Mononuclear cell (primary cell): ENCODE measurements around the gene VIPR2. TPM values are rescaled to one million over a fixed set of nuclear protein-coding genes. Genes with fewer than 3 reads are reported as not detected.
"Not testable (repeated sequence)": the region's sequence is repeated elsewhere in the genome, so short reads cannot be mapped to it uniquely, and the experiment has no call there.

Experiments
- H3K27me3 ChIP-seq: 2 replicates; pipeline ENCODE4 v1.6.0; 2011; ENCODE audit warnings: low read length, control low read depth; ENCODE audit not compliant: insufficient read depth
- H3K4me1 ChIP-seq: 2 replicates; pipeline ENCODE4 v1.5.1; 2011; ENCODE audit warnings: mild to moderate bottlenecking, low read length, control low read depth; ENCODE audit not compliant: insufficient read depth
- H3K4me3 ChIP-seq: 2 replicates; pipeline ENCODE4 v1.5.1; 2011; ENCODE audit warnings: mild to moderate bottlenecking, low read length, moderate library complexity
- H3K9me3 ChIP-seq: 2 replicates; pipeline ENCODE4 v1.5.1; 2011; ENCODE audit warnings: low read depth, mild to moderate bottlenecking, control low read depth, low read length
- total RNA-seq: library from RNA; depleted of rRNA; stranded (reverse); fragments of >200 nt; gene quantifications from one replicate; pipeline ENCODE4 v1.2.3, GENCODE V29; 2012

VIPR2 gene
- total RNA-seq, 1 donor: 0.31 TPM

DNA sequence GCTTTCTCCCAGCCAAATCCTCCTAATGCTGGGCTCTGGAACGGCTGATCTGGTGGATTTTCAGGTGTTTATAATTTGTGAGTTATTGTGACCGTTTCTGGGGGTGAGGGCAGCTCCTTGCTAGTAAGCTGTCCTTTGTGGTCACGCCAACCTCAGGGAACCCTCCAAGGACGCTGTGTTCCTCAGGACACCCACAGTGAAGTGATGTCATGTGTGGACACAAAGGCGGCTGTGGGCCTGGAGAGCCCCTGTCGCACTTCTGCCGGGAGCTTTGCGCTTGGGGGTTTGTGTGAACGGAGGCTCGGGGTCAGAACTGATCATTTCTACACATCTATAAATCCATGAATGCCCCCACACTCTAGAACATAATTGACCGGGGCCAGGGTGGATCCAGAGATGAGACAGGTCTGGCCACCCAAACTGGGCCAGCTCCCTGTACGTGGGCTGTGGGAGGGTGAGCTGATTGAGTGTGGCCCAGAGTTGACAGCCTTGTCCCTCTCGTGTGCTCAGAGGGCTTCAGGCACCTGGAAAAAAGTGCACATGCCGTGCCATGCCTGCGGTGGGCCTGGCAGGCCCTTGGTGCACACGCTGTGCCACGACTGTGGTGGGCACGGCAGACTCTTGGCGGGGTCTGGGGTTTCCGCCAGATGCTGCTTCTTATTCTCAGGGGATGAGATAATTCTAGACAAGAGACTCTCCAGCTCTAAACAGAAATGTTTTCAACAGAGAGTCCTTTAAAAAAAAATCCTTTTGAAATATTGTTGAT, 130.2 kb downstream of the VIPR2 start:
- H3K4me1 ChIP-seq: no peaks in the 10 kb centered on the region
- no peak overlapping the region for H3K4me3 ChIP-seq
- no peaks in the 10 kb centered on the region for H3K27me3 ChIP-seq
- H3K9me3 ChIP-seq: no peaks in the 10 kb centered on the region

DNA sequence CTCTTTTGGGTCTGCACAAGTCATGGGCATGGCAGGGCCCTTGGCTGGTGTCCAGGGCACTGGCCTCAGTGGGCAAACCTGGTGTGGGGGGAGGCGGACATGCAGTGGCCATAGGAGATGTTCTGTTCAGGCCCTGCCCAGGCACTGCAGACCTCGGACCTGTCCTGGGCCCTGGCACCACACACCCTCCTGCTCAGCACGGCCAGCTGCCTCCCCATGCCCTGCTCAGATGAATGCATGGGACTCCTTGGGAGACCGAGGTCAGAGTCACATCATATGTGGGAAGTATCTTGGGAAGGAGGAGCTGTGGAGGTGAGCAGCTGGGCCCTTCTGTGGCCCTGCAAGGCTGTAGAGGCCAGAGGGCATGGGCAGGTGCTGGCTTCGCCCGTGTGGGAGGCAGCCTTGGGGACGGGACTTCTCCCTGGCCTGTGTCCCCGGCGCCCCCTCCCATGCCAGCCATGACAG, 130.8 kb downstream of the VIPR2 start:
- H3K4me3 ChIP-seq: no peak overlapping the region

DNA sequence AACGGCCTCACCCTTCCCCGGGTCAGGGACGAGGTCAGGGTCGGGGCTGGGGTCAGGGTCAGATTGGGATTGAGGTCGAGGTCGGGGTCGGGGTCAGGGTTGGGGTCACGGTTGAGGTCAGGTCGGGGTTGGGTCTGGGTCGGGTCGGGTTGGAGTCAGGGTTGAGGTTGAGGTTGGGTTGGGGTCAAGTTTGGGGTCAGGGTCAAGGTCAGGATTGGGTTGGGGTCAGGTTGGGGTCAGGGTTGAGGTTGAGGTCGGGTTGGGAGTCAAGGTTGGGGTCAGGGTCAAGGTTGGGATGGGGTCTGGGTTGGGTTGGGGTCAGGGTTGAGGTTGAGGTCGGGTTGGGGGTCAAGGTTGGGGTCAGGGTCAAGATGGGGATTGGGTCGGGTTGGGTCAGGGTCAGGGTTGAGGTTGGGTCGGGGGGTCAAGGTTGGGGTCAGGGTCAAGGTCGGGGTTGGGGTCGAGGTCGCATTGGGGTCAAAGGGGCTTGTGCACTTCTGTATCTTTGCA, 131.4 kb downstream of the VIPR2 start:
- Histone ChIP-seq H3K4me3 (no peak overlapping the region), H3K27me3 (no peaks in the 10 kb centered on the region), H3K9me3 (no peaks in the 10 kb centered on the region), H3K4me1 (no peaks in the 10 kb centered on the region)

More for the DNA sequence above, 130.8 kb downstream of the VIPR2 start:
- no peaks in the 10 kb centered on the region for H3K9me3 ChIP-seq
- no peaks in the 10 kb centered on the region for H3K4me1 ChIP-seq
- no peaks in the 10 kb centered on the region for H3K27me3 ChIP-seq

DNA sequence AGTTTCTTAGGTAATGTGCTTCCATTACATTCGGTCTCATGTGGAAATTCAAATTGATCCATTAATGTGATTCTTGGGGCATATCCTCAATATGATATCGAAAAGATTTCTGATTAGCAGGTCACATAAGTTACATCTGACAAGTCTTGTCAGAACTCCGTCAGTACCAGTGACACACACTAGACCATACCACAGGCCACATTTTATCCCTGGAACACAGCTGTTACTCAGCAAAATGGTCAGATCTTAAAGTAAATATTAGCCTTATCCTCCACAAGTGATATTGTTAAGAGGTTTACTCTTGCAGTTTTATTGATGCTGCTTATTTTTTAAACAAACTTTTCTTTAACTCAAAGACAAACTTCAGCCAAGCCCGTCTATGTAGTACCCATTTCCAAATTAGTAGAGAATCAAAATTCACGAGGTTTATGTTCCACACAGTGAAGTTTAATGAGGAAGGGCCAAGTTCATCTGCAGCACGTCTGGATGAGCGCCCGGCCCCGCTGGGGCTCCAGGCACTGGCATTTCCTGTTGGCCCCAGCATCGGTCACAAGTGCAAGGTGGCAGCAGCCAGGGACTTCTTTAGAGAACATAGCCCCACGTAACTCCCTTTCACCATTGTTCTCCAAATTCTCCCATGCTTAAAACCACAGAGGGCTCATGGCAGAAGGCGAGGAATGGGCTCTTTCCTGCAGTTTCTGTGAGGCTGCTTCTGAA, 132.2 kb downstream of the VIPR2 start:
- Histone ChIP-seq H3K27me3 (no peaks in the 10 kb centered on the region), H3K4me1 (no peaks in the 10 kb centered on the region), H3K9me3 (no peaks in the 10 kb centered on the region), H3K4me3 (no peak overlapping the region)

DNA sequence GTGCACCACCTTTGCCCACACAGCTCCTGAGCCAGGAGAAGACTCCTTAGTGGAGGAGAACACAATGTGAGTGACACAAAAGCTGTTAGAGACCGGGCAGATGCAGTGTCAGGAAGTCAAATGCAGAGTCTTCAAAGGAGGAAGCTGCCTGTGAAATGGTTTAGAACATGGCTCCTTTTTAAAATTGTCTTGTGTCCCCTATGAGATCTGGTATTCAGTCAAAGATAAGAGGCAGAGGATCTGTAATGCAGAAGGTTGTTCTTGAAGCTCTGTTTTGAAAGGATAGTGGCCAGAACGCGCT, 133.0 kb downstream of the VIPR2 start:
- Histone ChIP-seq H3K9me3 (no peaks in the 10 kb centered on the region), H3K27me3 (no peaks in the 10 kb centered on the region), H3K4me3 (no peak overlapping the region), H3K4me1 (no peaks in the 10 kb centered on the region)

DNA sequence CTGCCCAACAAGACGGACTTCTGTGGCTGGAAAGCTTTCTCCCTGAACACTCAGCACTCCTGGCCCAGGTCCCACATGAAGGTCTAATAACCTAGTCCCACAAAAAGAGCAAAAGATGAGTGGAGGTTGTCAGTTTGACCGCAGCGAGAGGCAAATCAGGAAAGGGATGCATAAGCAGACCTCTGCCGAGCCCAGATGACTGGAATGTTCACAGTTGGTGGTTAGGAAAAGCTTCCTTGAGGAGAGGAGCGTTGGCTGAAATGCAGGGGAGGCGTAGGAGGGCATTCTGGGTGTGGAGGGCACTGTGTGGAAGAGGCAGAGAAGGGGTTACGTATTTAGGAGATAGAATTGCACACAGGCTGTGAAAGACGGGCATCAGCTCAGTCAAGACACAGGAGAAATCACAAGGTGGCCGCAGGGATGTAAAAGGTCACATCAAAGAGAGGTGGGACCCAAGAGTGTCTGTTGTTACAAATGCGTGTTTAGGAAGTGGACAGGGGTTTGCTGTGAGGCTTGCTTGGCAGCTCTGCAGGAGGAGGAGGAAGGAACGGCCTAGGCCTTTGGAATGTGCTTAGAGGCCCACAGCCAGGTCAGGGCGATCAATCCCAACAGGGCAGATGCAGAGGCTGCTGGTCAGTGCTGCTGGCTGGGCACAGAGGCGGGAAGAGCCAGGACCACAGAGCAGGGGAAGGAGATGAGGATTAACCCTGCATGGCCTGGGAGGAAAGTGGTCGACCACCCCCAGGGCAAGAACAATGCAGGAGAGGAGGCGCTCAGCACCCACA, 133.5 kb downstream of the VIPR2 start:
- Histone ChIP-seq H3K4me1 (no peaks in the 10 kb centered on the region), H3K4me3 (no peak overlapping the region), H3K27me3 (no peaks in the 10 kb centered on the region)

DNA sequence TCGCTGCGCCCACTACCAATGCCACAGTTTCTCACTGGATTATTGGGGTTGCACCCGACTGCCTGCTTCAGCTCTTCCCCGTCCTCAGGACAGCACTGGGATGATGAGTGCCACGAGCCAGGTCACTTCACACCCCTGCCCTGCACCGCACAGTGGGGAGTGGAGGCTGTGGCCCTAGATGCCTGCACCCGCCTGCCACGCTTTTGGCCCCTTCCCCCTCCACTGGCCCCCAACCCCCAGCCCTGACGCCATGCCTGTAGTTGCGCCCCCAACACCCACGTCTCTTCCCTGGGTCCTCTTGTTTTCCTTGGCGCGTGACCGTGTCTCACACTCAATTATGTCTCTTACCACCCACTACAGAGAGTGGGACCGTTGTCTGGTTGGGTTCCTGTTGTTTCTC, 134.3 kb downstream of the VIPR2 start:
- Histone ChIP-seq H3K4me1 (no peaks in the 10 kb centered on the region), H3K4me3 (no peak overlapping the region), H3K9me3 (no peaks in the 10 kb centered on the region), H3K27me3 (no peaks in the 10 kb centered on the region)

More for the DNA sequence above, 133.5 kb downstream of the VIPR2 start:
- H3K9me3 ChIP-seq: no peaks in the 10 kb centered on the region

DNA sequence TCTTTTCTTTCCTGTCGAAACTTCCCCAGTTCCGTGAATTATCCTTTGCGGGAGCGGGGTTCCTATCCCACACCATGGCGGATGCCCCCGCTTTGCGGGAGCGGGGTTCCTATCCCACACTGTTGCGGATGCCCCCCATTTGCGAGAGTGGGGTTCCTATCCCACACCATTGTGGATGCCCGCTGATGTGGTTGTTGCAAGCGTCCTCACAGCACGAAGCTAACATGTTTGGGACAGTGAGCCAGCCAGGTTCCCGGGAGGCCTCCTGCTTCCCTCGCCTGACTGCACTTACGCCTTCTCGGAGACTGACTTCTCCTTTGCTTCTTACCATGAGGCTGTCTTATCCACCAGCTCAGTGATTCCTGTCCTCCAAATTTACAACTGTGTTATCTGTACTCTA, 134.7 kb downstream of the VIPR2 start:
- Histone ChIP-seq H3K4me1 (no peaks in the 10 kb centered on the region), H3K9me3 (no peaks in the 10 kb centered on the region), H3K27me3 (no peaks in the 10 kb centered on the region), H3K4me3 (no peak overlapping the region)

DNA sequence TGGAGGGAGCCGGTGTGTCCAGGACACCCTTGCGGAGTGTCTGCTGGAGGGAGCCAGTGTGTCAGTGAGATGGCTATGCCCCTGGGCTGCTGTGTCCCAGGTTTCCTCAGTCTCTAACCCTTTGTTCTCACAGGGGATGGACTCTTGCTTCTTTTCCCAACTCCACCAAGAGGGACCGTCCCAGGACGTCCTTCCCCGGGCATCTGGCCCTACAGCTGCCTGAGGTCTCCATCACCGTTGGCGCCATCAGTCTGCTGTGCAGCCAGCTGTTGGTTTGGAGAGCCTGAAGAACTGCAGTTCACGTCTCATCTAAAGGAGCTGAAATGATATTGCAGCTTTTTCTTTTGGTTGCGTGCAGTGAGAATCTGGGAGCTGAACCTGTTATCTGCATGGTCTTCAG, 136.2 kb downstream of the VIPR2 start:
- Histone ChIP-seq H3K27me3 (no peaks in the 10 kb centered on the region), H3K4me1 (no peaks in the 10 kb centered on the region), H3K9me3 (no peaks in the 10 kb centered on the region), H3K4me3 (no peak overlapping the region)

DNA sequence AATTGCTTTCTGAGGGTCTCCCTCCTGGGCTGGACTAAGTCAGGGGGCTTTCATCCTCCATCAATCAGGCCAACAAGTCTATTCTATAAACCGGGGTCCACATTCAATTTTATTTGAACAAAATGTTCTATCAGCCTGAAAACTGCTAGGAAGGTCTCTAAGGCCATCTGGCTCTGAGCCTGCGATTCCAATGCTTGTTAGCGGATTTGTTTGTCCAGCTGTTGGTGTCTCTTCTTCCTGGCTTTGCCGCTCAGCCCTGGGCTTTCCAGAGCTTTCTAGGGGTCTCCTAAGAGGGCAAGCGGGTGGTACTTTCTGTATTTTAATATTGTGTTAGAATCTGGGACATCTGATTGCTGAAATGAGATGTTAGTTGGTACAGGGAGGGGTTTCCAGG, 136.7 kb downstream of the VIPR2 start:
- H3K9me3 ChIP-seq: no peaks in the 10 kb centered on the region
- no peaks in the 10 kb centered on the region for H3K27me3 ChIP-seq
- H3K4me1 ChIP-seq: no peaks in the 10 kb centered on the region

DNA sequence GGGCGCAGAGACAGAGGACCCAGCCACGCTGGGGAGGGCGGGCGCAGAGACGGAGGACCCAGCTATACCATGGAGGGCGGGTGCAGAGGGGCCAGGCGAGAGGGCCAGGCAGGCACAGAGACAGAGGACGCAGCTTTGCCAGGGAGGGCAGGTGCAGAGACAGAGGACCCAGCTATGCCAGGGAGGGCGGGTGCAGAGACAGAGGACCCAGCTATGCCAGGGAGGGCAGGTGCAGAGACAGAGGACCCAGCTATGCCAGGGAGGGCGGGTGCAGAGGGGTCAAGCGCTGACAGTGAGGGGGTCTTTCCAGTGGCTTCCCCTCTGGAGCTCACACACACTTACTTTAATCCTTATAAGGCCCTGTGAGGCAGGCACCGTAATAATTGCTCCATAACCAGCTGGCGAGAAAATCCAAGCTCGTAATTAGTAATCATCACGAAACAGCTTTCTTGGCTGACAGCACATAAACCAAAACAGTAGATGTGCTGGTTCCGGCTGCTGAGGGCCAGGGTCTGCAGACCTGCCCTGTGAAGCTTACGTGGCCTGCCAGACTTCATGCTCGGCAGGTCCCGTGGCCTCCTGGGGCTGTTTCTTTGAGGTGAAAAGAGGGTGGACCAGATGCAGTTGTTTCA, 137.2 kb downstream of the VIPR2 start:
- no peaks in the 10 kb centered on the region for H3K4me1 ChIP-seq
- no peaks in the 10 kb centered on the region for H3K27me3 ChIP-seq
- H3K4me3 ChIP-seq: no peak overlapping the region
- no peaks in the 10 kb centered on the region for H3K9me3 ChIP-seq

More for the DNA sequence above, 136.7 kb downstream of the VIPR2 start:
- no peak overlapping the region for H3K4me3 ChIP-seq

DNA sequence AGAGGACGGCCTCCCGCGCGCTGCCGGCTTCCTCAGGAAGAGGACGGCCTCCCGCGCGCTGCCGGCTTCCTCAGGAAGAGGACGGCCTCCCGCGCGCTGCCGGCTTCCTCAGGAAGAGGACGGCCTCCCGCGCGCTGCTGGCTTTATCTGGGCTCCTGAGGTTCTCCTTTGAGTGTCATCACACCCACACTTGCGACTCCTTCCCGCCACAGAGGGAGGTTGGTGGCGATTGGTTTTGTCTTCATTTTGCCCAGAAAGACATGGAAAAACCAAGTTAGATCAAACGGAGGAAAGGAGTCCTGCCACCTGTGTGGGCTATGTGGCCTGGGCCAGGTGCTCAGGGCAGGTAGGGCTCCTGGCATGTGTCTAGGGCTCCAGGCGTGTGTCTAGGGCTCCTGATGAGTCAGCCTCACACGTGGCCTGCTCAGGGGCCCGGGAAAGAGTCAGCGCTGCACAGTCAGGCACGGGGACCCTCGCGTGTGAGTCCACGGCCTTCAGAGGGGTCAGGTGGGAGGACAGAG, 138.0 kb downstream of the VIPR2 start:
- no peaks in the 10 kb centered on the region for H3K4me1 ChIP-seq
- H3K4me3 ChIP-seq: no peak overlapping the region
- no peaks in the 10 kb centered on the region for H3K9me3 ChIP-seq
- no peaks in the 10 kb centered on the region for H3K27me3 ChIP-seq

DNA sequence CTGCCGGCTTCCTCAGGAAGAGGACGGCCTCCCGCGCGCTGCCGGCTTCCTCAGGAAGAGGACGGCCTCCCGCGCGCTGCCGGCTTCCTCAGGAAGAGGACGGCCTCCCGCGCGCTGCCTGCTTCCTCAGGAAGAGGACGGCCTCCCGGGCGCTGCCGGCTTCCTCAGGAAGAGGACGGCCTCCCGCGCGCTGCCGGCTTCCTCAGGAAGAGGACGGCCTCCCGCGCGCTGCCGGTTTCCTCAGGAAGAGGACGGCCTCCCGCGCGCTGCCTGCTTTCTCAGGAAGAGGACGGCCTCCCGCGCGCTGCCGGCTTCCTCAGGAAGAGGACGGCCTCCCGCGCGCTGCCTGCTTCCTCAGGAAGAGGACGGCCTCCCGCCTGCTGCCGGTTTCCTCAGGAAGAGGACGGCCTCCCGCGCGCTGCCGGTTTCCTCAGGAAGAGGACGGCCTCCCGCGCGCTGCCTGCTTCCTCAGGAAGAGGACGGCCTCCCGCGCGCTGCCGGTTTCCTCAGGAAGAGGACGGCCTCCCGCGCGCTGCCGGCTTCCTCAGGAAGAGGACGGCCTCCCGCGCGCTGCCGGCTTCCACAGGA, 138.6 kb downstream of the VIPR2 start:
- H3K4me3 ChIP-seq, H3K27me3 ChIP-seq, H3K9me3 ChIP-seq, H3K4me1 ChIP-seq: not testable (repeated sequence)

DNA sequence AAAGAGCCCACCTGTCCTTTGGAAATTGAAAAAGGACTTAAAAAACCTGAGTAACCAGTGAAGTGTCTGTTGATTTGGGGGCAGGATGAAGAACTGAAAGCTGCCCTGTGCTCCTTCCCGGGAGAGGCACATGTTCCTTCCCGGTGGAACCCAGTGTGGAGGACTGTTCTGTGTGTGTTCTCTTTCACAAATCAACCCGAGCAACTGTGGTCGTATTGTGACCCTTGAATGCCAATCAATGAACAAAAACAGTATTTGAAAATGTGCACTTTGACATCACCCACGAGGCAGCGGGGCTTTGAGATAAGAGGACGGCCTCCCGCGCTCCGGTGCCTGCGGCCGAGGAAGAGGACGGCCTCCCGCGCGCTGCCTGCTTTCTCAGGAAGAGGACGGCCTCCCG, 139.0 kb downstream of the VIPR2 start:
- Histone ChIP-seq H3K27me3 (no peaks in the 10 kb centered on the region), H3K9me3 (no peaks in the 10 kb centered on the region), H3K4me1 (no peaks in the 10 kb centered on the region), H3K4me3 (no peak overlapping the region)
